GM13977 (cell line): Measurements from ENCODE around the gene KRT36.

Experiments
- DNase-seq: peaks from one replicate; pipeline ENCODE4 v3.0.0; 2012; ENCODE audit warnings: low spot score
- in situ Hi-C: fragments of 300-500 bp; cut with MboI; formaldehyde crosslinking; loops from one replicate; pipeline ENCODE4 v1.12.0; 2022; ENCODE audit warnings: low sequenced_read_pairs, low pct_unique_long_range_greater_than_20kb, mixed read lengths, inconsistent platforms; ENCODE audit not compliant: unreplicated experiment
- TF ChIP-seq, protein P1 (sequence below): IDR thresholded peaks from 2 replicates; pipeline ENCODE4 v1.5.1; 2012; ENCODE audit warnings: mild to moderate bottlenecking, control low read depth; ENCODE audit not compliant: insufficient read depth; ENCODE audit errors: extremely low read depth, missing control alignments

KRT36 gene

DNA sequence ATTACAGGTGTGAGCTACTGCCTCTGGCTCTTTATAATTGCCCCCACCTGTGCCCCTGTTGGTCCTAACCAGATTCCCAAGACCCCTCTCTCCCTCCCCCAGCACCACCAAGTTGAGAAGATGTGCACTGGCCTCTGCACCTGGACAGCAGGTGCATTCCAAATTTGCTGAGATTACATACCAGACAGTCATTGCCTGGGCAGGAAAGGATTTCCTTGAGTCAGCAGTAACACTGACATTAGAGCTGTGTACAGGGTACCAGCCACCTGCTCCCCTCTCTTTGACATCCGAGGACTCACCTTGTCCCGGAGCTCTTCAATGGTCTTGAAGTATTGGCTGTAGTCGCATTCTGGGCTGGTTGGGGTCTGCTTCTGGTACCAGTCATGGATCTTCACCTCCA is 28.3 kb upstream of the KRT36 start:
- in situ Hi-C loops = no loop called here
- TF ChIP-seq, protein P1, sequence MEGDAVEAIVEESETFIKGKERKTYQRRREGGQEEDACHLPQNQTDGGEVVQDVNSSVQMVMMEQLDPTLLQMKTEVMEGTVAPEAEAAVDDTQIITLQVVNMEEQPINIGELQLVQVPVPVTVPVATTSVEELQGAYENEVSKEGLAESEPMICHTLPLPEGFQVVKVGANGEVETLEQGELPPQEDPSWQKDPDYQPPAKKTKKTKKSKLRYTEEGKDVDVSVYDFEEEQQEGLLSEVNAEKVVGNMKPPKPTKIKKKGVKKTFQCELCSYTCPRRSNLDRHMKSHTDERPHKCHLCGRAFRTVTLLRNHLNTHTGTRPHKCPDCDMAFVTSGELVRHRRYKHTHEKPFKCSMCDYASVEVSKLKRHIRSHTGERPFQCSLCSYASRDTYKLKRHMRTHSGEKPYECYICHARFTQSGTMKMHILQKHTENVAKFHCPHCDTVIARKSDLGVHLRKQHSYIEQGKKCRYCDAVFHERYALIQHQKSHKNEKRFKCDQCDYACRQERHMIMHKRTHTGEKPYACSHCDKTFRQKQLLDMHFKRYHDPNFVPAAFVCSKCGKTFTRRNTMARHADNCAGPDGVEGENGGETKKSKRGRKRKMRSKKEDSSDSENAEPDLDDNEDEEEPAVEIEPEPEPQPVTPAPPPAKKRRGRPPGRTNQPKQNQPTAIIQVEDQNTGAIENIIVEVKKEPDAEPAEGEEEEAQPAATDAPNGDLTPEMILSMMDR = no peak
- DNase-seq = no peak

- DNase-seq = no peak
- TF ChIP-seq, protein P1 = no peak
- in situ Hi-C loops = no loop called here
These were observed 27.1 kb upstream of the KRT36 start for GRCh38 chr17:41516830-41517283.

- in situ Hi-C loops = no loop called here
- DNase-seq = no peak
- TF ChIP-seq, protein P1 = no peak
These were observed 26.6 kb upstream of the KRT36 start for GRCh38 chr17:41516147-41516829.

GRCh38 chr17:41513168-41513547 is 23.4 kb upstream of the KRT36 start:
- TF ChIP-seq, protein P1 = no peak
- in situ Hi-C loops = no loop called here
- no peak for DNase-seq

DNA sequence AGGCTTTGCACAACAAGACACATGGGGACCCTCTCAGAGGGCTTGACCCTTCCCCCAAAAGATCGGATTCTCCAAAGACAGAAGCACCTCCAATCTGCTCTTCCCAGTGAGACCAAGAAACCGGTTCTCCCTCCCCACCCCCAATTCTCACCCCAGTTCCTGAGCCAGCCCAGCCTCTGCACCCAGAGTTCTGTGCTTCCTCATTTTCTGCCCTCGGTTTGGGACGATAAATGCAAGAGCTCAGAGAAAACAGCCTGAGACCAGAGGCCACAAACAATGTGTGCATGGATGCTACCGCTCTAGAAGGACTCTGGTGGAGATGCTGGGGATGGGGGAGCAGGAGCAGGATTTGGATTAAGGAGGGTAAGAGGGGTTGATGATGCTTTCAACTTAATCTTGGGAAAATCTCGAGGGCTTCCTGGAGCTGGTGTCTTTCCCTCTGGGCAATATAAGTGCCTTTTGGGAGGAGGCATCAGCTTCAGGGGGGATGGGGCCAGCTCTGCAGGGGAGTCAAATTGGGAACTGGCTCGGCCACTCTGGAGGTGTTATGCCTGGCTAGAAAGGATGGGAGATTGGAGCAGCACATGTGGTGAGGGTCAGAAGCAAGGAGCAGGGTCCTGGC is 22.9 kb upstream of the KRT36 start:
- TF ChIP-seq, protein P1 = no peak
- no peak for DNase-seq
- in situ Hi-C loops = no loop called here

- in situ Hi-C loops = no loop called here
- TF ChIP-seq, protein P1 = no peak
These were observed 22.0 kb upstream of the KRT36 start for GRCh38 chr17:41511716-41512115.

GRCh38 chr17:41511116-41511515 is 21.4 kb upstream of the KRT36 start:
- TF ChIP-seq, protein P1 = no peak
- in situ Hi-C loops = no loop called here
- DNase-seq = no peak

More at GRCh38 chr17:41511716-41512115, 22.0 kb upstream of the KRT36 start:
- no peak for DNase-seq
